HG03025 (cell line): ENCODE results near the gene FERMT1.
"Not testable (repeated sequence)": the region's sequence is repeated elsewhere in the genome, so short reads cannot be mapped to it uniquely, and the experiment has no call there.

Experiments used
- ATAC-seq: cut with Tn5 transposase; IDR thresholded peaks from one replicate; pipeline ENCODE4 v1.9.1; 2021; ENCODE audit warnings: mild to moderate bottlenecking, moderate library complexity; ENCODE audit not compliant: unreplicated experiment, low FRiP score

Gene FERMT1

DNA sequence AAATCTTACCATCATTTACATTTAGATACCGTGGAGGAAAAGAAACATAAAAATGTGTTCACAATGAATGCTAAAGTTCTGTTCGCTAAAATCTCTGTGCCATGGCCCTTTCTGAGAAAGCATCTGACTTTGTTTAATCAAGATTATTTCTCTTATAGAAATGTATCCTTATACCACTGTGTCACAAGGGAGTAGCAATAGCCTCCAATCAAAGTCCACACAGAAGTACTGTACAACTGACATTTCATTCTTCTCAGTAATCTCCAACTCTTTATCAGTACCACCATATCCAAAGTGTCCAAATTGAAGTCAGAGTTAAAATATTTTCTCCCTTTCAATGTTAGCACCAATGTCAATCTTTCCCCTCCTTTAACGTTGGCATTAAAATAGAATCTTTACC lies 6.1 kb downstream of the FERMT1 start:
- no peak for ATAC-seq

GRCh38 chr20:6115221-6115895 lies 7.5 kb downstream of the FERMT1 start:
- no peak for ATAC-seq

DNA sequence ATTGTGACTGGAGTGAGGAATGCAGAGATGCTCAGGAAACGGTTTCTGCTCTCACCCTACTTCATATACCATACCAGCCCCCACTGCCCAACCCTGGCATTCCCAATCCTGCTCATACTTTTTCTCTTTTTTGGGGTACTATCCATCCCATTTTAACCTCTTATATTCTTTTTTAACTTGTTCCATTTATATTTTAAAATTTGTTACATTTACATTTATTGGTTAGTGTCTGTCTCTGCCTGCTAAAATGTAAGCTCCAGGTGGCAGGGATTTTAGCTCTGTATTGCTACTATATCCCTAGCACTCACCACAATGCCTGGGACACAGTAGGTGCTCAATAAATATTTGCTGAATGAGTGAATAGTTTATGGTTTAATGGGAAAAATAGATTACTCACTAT lies 8.1 kb downstream of the FERMT1 start:
- ATAC-seq, result no peak

GRCh38 chr20:6113951-6114350 lies 8.9 kb downstream of the FERMT1 start:
- no peak for ATAC-seq

- ATAC-seq, result not testable (repeated sequence)
These were observed 9.9 kb downstream of the FERMT1 start for GRCh38 chr20:6112965-6113364.

DNA sequence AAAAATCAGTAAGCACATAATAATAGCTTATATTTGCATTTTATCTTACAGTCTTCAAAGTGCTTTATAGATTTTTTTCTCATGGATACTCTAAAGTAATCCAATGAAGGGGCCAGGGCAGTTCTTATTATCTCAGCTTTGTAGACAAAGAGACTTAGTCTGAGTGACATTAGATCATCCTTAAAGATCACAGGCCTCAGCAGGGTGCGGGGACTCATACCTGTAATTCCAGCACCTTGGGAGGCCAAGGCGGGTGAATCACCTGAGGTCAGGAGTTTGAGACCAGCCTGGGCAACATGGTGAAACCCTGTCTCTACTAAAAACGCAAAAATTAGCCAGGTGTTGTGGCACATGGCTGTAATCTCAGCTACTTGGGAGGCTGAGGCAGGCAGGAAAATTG lies 14.5 kb downstream of the FERMT1 start:
- no peak for ATAC-seq

GRCh38 chr20:6104493-6105188 lies 18.2 kb downstream of the FERMT1 start:
- no peak for ATAC-seq

GRCh38 chr20:6103301-6103700 lies 19.5 kb downstream of the FERMT1 start:
- no peak for ATAC-seq

- ATAC-seq, result no peak
These were observed 21.5 kb downstream of the FERMT1 start for GRCh38 chr20:6101346-6101745.

DNA sequence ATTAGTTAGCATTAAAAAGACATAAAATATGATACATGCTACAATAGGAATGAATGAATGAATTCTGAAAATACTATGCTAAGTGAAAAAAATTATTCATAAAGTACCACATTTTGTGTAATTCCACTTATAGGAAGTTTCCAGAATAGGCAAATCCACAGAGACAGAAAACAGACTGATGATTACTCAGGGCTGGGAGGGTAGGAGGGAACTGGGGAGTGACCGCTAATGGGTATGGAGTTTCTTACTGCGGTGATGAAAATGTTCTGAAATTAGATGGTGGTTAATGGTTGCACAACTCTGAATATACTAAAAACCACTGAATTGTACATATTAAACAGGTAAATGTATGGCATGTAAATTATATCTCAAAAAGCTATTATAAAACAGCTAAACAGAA lies 22.6 kb downstream of the FERMT1 start:
- ATAC-seq, result no peak

DNA sequence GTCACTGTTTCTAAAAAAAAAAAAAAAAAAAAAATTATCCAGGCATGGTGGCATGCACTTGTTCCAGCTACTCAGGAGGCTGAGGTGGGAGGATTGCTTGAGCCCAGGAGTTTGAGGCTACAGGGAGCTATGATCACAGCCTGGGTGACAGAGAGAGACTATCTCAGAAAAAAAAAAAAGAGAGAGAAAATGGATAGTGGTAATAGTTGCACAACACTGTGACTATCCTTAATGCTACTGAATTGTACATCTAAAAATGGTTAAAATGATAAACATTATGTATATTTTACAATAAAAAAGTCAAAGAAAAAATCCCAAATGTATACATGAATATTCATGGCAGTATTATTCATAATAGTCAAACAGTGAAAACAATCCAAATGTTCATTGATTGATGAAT lies 23.0 kb downstream of the FERMT1 start:
- ATAC-seq, result no peak

DNA sequence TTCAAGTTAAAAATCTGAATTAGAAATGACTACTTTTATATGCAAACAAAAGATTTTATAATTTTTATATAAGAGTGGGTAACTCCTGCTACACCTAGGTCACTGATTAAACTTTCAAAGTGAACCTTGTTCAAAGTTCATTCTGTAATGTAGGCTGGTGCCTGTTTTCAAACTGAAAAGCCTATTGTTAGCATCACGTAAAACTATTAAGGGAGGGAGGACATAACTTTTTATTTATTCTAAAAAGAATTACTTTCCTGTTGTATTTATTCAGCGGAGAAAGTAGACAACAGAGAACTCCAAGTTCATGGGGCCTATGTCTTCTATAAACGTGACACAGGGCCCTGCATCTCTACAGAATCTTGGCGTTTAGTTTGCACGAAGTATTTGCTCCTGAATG lies 27.4 kb downstream of the FERMT1 start:
- no peak for ATAC-seq

DNA sequence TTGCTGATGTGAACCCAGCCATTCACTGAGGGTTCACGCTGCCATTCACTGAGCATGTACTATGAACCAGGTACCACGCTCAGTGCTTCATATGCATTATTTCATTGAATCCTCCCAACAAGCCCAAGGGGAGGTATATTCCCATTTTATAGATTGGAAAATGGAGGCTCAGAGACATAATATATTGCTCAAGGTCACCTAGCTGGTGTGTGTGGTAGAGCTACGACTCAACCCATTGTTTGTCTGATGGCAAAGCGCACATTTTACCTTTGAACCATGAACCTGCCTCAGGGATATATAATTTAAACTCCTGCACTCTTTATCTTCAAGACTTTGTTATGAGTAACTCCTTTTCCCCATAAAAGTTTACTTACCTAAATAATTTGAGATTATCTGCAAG lies 28.3 kb downstream of the FERMT1 start:
- no peak for ATAC-seq

DNA sequence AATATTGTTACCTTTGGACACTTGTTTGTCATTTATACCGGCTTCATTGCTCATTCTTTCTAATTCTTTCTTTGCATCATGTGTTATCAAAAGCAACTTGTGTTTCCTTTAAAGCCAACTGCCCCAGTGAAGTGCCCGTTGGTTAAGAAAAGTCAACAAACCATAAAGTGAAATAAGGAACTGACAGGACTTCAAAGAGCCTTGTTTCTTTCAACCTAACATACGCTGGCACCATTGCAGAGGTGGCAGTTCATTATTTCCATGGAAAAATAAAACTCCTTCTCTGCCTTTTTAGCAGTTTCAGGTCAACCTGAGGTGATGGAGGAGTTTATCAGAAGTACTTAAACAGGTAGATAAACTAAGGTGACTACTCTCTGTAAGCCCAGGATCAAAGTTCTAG lies 28.8 kb downstream of the FERMT1 start:
- ATAC-seq, result no peak

DNA sequence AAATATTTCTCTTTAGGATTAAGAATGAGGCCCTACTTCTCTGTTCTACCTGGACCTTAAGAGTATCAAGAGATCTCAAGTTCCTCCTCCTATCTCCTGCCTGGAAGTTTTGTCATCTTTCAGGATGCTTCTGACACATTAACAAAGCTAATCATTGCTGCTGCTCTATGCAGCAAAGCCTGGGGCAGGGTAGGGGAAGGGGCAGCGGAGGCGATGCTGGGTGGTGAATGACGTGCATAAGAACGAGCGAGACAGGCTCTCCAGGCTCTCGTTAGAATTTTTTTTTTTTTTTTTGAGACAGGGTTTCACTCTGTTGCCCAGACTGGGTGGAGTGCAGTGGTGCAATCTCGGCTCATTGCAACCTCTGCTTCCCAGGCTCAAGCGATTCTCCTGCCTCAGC lies 31.2 kb downstream of the FERMT1 start:
- no peak for ATAC-seq

- ATAC-seq, result no peak
These were observed 36.0 kb downstream of the FERMT1 start for GRCh38 chr20:6086868-6087267.

DNA sequence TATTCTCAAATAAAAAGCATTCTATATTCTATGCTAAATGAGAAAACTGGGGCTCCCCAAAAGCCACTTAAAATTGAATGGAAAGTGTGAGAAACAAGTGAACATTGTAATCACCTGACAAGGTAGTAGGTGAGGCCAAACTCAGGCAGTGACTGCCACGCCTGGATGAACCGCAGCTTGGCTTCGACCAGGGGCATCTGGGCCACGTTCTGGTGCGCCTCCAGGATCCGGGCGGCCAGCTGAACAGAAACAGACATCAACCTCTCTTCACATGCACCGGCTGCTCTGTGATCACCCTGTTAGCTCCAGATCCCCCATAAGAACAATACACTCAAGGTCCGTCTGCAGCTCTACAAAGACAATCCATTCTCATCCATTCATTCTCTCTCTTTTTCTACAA lies 38.9 kb downstream of the FERMT1 start:
- no peak for ATAC-seq

GRCh38 chr20:6081236-6081635 lies 41.6 kb downstream of the FERMT1 start:
- no peak for ATAC-seq

- ATAC-seq, result no peak
These were observed 43.8 kb downstream of the FERMT1 start for GRCh38 chr20:6079016-6079415.

GRCh38 chr20:6075428-6076219 lies 47.2 kb downstream of the FERMT1 start:
- ATAC-seq, result no peak

DNA sequence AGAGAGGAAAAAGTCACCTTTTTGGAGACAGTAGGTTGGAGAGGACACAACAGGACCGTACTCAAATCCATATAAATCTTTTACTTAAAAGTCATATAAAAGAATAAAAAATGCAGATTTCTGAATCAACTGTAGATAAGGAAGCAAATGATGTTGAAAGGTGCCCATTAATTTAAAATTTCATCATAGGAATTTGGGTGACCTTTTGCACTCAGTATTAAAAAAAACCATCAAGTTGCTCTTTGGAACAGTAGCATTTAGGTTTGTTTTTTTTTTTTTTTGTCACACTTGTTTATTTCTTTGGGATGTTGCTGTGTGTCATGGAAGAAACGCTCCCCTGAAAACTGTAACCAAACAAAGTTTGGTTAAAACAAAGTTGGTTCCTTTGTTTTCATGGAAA lies 48.0 kb downstream of the FERMT1 start:
- ATAC-seq, result no peak

- ATAC-seq, result no peak
These were observed 48.7 kb downstream of the FERMT1 start for GRCh38 chr20:6074145-6074561.
